Measurements from ENCODE around the gene ADCY3. TPM values are rescaled to one million over a fixed set of nuclear protein-coding genes. Genes with fewer than 3 reads are reported as not detected.

Gene ADCY3
- total RNA-seq, 1 experiment from 2014 or later = 39.5 TPM

DNA sequence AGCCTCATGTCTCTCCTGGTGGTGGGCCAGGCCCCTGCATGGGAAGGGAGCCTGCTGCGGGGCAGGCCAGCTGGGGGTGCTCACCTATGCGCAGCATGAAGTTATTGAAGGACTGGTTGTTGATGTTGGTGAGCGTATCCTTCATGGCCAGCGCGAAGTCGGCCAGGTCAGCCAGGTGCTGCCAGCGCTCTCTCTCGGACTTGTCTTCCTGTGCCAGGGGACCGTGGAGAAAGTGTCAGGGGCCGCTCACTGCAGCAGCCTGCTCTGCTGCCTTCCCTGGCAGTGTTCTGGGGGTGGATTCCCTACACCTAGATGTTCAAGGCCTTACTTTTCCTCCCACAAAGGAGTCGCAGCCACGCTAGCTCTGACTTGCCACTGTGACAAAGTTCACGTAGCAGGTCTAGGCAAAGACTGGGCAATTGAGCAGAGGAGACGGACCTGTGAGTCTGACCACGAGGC lies 98.6 kb downstream of the ADCY3 start:
- Histone ChIP-seq H3K27ac (ENCODE audit: insufficient read length, low read depth, low read length) (peak overlapping the region; percentile 14), H3K9me3 (ENCODE audit: control insufficient read depth, low read depth, low read length) (no peaks in the 10 kb centered on the region), H3K79me1 (ENCODE audit: insufficient read depth, low read depth, low read length, poor library complexity, severe bottlenecking) (no peaks in the 10 kb centered on the region), H3K79me2 (ENCODE audit: insufficient read depth, low read length) (no peaks in the 10 kb centered on the region), H2AK5ac (ENCODE audit: insufficient read length, low read length) (no peak overlapping the region), H3T11ph (ENCODE audit: low read length) (no peak overlapping the region), H4K20me1 (ENCODE audit: control insufficient read depth, insufficient read depth, insufficient read length) (no peaks in the 10 kb centered on the region), H3K9ac (ENCODE audit: extremely low read depth, insufficient read length, low read length) (no peak overlapping the region), H3K23ac (ENCODE audit: insufficient read length, low read depth, low read length) (no peak overlapping the region), H3K18ac (ENCODE audit: insufficient read length, low read depth, low read length) (peak overlapping the region; percentile 9), H3K23me2 (ENCODE audit: insufficient read length, low read depth, low read length, poor library complexity, severe bottlenecking) (no peaks in the 10 kb centered on the region), H3K14ac (ENCODE audit: insufficient read depth, low read length) (0 out of 2 replicates have a peak overlapping the region, but pooled peaks have one; percentile 18), H2BK15ac (ENCODE audit: low read depth, low read length) (no peak overlapping the region), H3K4me1 (ENCODE audit: insufficient read depth, low read length) (peaks cover 16% of the 10 kb centered on the region), H2BK5ac (ENCODE audit: insufficient read length, low read length) (no peak overlapping the region), H2BK20ac (ENCODE audit: low read depth, low read length, poor library complexity, severe bottlenecking) (no peak overlapping the region), H3K27me3 (ENCODE audit: insufficient read depth, low read length) (no peaks in the 10 kb centered on the region), H4K91ac (ENCODE audit: insufficient read length, low read depth, low read length) (no peak overlapping the region), H4K8ac (replicated peaks; ENCODE audit: insufficient read length, low read depth, low read length) (no peak overlapping the region), H3K4ac (ENCODE audit: low read depth, low read length) (no peak overlapping the region; the same call in 1 of the 2 replicates), H4K5ac (ENCODE audit: insufficient read length, low read depth, low read length) (peak overlapping the region; percentile 26), H2BK12ac (ENCODE audit: insufficient read length, low read depth, low read length) (no peak overlapping the region), H3K56ac (ENCODE audit: insufficient read length, low read depth, low read length) (no peak overlapping the region), H2AFZ (ENCODE audit: low read length) (no peak overlapping the region), H2BK120ac (ENCODE audit: low read depth, low read length, poor library complexity, severe bottlenecking) (no peak overlapping the region), H3K4me2 (ENCODE audit: insufficient read depth, insufficient read length, low read length) (no peak overlapping the region)
- peak overlapping the region; percentile 87 to 95 (median 94) for H3K27ac Mint-ChIP-seq
- no peaks in the 10 kb centered on the region; the same call in 1 of the 2 replicates for H3K27me3 Mint-ChIP-seq (ENCODE audit: low read depth)
- WGBS (ENCODE audit: extremely low coverage, insufficient read length, low lambda C conversion rate) = no CpG with 5 or more reads among the region's 15 CpGs
- H3K36me3 Mint-ChIP-seq (ENCODE audit: insufficient read depth in 1 of 3, low read depth in 3 of 3) = peaks cover 76 to 86% (median 86%) of the 10 kb centered on the region in 3 experiments
- H3K9me3 Mint-ChIP-seq = peaks cover 0 to 3% of the 10 kb centered on the region in 2 experiments; a peak in 1 of 5 replicates
- peaks cover 44 to 45% of the 10 kb centered on the region in 2 experiments for H3K4me1 Mint-ChIP-seq
- DNase-seq = no peak
- peak overlapping the region; percentile 30 to 67; a peak in 3 of 5 replicates for H3K4me3 Mint-ChIP-seq
- TF ChIP-seq, protein P1, sequence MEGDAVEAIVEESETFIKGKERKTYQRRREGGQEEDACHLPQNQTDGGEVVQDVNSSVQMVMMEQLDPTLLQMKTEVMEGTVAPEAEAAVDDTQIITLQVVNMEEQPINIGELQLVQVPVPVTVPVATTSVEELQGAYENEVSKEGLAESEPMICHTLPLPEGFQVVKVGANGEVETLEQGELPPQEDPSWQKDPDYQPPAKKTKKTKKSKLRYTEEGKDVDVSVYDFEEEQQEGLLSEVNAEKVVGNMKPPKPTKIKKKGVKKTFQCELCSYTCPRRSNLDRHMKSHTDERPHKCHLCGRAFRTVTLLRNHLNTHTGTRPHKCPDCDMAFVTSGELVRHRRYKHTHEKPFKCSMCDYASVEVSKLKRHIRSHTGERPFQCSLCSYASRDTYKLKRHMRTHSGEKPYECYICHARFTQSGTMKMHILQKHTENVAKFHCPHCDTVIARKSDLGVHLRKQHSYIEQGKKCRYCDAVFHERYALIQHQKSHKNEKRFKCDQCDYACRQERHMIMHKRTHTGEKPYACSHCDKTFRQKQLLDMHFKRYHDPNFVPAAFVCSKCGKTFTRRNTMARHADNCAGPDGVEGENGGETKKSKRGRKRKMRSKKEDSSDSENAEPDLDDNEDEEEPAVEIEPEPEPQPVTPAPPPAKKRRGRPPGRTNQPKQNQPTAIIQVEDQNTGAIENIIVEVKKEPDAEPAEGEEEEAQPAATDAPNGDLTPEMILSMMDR (conservative IDR thresholded peaks at IDR 0.05) = 0 out of 3 replicates have a peak, but pooled peaks have one; percentile 24

Measured in H9 (cell line).